NB4 (cell line): ENCODE data around the gene CPT1B.

ENCODE experiments used
- MAX ChIP-seq: IDR thresholded peaks from 2 replicates; pipeline ENCODE4 v1.6.1; 2011; ENCODE audit warnings: low read depth, low read length
- POLR2A ChIP-seq: IDR thresholded peaks from 2 replicates; pipeline ENCODE4 v1.6.1; 2011; ENCODE audit warnings: mild to moderate bottlenecking; ENCODE audit not compliant: insufficient read length; ENCODE audit errors: extremely low read depth
- TF ChIP-seq, protein P1 (sequence below): IDR thresholded peaks from one replicate; pipeline ENCODE4 v1.5.1; 2012; ENCODE audit warnings: low read depth, low read length

DNA sequence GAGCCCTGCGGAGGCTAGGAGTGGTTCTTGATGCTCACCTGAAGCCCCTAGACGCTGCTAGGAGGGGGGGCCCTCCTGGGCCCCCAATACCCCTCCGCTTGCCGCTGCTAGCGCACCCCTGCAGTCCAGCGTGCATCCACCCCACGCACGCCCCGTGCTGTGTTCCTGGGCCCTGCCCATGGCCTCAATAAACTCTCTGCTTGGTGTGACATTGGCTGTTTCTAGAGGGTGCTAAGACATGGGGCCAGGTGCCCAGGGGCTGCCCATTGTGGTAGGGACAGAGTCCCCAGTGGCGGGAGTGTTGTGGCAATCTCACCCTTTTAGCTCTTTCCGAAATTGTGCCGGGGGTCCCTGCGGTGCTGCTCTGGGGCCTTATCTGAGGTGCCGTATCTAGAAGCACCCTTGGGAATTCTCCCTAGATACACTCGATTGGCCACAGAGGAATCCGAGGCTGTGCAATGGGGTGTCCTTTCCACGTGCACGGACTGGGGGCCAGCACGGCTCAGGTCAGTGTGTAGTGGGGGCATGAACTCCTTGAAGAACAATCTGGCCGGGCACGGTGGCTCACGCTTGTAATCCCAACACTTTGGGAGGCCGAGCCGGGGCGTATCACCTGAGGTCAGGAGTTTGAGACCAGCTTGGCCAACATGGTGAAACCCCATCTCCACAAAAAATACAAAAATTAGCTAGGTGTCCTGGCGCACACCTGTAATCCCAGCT is 33.3 kb upstream of the CPT1B start:
- no peak for TF ChIP-seq POLR2A
- TF ChIP-seq, protein P1, sequence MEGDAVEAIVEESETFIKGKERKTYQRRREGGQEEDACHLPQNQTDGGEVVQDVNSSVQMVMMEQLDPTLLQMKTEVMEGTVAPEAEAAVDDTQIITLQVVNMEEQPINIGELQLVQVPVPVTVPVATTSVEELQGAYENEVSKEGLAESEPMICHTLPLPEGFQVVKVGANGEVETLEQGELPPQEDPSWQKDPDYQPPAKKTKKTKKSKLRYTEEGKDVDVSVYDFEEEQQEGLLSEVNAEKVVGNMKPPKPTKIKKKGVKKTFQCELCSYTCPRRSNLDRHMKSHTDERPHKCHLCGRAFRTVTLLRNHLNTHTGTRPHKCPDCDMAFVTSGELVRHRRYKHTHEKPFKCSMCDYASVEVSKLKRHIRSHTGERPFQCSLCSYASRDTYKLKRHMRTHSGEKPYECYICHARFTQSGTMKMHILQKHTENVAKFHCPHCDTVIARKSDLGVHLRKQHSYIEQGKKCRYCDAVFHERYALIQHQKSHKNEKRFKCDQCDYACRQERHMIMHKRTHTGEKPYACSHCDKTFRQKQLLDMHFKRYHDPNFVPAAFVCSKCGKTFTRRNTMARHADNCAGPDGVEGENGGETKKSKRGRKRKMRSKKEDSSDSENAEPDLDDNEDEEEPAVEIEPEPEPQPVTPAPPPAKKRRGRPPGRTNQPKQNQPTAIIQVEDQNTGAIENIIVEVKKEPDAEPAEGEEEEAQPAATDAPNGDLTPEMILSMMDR = no peak
- no peak for TF ChIP-seq MAX
